ENCODE results near the gene PNMA8B.

PNMA8B gene

DNA sequence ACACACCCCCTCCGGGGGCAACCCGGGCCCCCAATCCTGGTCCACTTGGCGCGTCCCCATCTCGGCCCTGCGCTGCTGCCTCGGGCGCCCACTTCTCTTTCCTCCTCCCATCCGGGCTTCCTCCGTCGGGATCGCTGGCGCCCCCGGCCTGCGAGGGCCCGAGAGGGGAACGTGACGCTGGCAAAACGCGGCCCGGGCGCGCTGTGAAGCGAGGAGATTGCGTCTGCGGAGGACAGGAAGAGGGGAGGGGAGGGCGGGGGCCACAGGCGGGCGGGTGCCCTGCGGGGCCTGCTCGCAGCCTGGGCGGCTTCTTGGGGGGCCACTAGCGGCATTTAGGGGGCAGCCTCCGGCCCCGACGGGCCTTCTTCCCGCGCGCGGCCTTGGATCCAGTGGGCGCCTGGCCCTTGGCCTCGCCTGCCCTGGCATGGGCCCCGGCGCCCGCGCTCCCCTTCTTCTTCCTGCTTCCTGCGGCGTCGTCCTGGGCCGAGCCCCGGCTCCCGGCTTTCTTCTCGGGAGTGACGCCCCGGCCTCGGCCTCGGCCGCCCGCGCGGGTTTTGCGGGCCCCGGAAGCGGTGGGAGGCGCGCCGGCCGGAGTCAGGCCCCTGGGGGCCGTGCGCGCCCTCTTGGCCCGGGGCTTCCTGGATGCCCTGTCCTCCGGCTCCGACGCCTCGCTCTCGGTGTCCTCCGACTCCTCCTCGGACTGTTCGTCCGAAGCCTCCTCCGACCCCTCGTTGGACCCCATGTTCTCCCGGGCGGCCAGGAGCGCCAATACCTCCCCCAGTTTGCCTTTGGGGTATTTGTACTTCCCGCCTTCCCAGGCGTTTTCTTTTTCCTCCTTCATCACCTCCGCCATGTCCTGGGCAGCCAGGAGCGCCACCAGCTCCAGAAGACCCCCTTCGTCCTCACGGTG lies 2.2 kb downstream of the PNMA8B start (continued):
- TF ChIP-seq, protein P1, sequence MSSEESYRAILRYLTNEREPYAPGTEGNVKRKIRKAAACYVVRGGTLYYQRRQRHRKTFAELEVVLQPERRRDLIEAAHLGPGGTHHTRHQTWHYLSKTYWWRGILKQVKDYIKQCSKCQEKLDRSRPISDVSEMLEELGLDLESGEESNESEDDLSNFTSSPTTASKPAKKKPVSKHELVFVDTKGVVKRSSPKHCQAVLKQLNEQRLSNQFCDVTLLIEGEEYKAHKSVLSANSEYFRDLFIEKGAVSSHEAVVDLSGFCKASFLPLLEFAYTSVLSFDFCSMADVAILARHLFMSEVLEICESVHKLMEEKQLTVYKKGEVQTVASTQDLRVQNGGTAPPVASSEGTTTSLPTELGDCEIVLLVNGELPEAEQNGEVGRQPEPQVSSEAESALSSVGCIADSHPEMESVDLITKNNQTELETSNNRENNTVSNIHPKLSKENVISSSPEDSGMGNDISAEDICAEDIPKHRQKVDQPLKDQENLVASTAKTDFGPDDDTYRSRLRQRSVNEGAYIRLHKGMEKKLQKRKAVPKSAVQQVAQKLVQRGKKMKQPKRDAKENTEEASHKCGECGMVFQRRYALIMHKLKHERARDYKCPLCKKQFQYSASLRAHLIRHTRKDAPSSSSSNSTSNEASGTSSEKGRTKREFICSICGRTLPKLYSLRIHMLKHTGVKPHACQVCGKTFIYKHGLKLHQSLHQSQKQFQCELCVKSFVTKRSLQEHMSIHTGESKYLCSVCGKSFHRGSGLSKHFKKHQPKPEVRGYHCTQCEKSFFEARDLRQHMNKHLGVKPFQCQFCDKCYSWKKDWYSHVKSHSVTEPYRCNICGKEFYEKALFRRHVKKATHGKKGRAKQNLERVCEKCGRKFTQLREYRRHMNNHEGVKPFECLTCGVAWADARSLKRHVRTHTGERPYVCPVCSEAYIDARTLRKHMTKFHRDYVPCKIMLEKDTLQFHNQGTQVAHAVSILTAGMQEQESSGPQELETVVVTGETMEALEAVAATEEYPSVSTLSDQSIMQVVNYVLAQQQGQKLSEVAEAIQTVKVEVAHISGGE (tag by site-specific recombination; conservative IDR thresholded peaks at IDR 0.05; ENCODE audit: low read depth), result no peak

DNA sequence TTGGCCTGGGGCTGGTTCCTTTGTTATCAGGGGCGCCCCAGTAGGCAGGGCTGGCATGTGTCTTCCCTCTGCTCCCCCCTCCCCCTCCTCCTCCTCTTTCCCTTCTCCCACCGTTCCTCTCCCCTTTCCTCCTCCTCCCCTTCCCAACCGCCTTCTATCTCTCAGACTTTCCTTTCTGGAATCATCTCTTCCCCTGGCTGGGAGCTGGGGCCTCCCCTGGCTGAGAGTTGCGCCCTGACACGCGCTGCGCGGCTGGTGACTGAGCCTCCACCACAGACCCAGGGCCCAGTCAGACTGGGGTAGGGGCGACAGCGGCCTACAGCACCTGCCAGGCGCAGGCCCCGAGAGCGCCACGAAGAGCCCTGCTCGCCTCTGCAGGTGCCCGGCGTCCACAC lies 2.8 kb downstream of the PNMA8B start:
- H3K4me1 ChIP-seq (ENCODE audit: control insufficient read depth, insufficient read depth, low read length), result 0 out of 2 replicates have a peak, but pooled peaks cover 3% of the 10 kb centered on the region
- ChIA-PET POLR2A (no interaction called here), CTCF (interaction anchor here (0.6 to 0.7 kb wide), 3 partner anchors 21 to 212 kb away, joined by 3 to 4 read pairs (median 4); no protein-coding TSS in a partner anchor)
- no peaks in the 10 kb centered on the region for H3K36me3 ChIP-seq (ENCODE audit: control insufficient read depth in 2 of 2, insufficient read depth in 1 of 2, low read length in 2 of 2)
- no peak overlapping the region for H3K27ac ChIP-seq (ENCODE audit: extremely low read depth, low read depth, low read length)
- H3K4me3 ChIP-seq (ENCODE audit: low read depth, low read length), result no peak overlapping the region
- no peaks in the 10 kb centered on the region for H3K9me3 ChIP-seq (ENCODE audit: control insufficient read depth, insufficient read depth, low read depth, low read length)
- TF ChIP-seq, protein P2, sequence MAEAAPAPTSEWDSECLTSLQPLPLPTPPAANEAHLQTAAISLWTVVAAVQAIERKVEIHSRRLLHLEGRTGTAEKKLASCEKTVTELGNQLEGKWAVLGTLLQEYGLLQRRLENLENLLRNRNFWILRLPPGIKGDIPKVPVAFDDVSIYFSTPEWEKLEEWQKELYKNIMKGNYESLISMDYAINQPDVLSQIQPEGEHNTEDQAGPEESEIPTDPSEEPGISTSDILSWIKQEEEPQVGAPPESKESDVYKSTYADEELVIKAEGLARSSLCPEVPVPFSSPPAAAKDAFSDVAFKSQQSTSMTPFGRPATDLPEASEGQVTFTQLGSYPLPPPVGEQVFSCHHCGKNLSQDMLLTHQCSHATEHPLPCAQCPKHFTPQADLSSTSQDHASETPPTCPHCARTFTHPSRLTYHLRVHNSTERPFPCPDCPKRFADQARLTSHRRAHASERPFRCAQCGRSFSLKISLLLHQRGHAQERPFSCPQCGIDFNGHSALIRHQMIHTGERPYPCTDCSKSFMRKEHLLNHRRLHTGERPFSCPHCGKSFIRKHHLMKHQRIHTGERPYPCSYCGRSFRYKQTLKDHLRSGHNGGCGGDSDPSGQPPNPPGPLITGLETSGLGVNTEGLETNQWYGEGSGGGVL (tag by site-specific recombination; IDR thresholded peaks at IDR 0.05), result peak; percentile 18; the same call in 1 of the 2 replicates
- TF ChIP-seq, protein P3, sequence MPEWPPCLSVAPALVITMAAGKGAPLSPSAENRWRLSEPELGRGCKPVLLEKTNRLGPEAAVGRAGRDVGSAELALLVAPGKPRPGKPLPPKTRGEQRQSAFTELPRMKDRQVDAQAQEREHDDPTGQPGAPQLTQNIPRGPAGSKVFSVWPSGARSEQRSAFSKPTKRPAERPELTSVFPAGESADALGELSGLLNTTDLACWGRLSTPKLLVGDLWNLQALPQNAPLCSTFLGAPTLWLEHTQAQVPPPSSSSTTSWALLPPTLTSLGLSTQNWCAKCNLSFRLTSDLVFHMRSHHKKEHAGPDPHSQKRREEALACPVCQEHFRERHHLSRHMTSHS (tag by site-specific recombination; IDR thresholded peaks at IDR 0.05), result no peak

DNA sequence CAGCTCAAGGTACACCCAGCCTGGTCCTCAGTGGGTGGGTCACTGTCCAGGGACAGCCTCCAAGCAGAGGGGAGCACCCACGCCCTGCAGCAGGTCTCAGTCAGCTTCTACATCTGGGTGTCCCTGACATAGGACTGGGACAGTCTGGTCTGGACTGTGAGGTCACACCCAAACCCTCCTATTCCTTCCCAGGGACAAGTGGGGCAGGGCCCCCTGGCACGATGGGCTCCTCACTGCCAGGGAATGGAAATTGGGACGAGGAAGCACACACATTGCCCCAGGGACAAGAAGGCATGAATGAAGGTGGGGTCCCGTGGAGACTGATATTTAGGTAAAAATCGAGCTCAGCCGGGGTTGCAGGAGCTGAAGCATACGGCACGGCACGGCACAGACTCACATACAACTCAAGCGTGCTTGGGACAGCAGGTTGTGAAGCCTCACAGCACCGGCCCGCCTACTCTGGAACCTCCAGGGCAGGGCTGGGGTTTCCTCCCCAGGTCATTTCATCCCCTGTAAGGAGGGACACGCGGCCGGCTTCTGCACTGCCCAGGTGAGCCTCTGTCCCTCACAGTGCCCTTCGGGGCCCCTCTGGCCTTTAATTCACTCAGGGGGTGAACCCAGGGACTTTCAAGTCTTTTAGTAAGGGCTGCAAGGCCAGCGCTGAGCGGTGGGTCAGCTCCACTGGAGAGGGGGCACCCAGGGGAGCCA lies 3.5 kb downstream of the PNMA8B start:
- no peak overlapping the region for H3K4me3 ChIP-seq (ENCODE audit: low read depth, low read length)
- H3K36me3 ChIP-seq (ENCODE audit: control insufficient read depth in 2 of 2, insufficient read depth in 1 of 2, low read length in 2 of 2), result no peaks in the 10 kb centered on the region
- no peak overlapping the region for H3K27ac ChIP-seq (ENCODE audit: extremely low read depth, low read depth, low read length)
- no peaks in the 10 kb centered on the region for H3K9me3 ChIP-seq (ENCODE audit: control insufficient read depth, insufficient read depth, low read depth, low read length)
- H3K4me1 ChIP-seq (ENCODE audit: control insufficient read depth, insufficient read depth, low read length), result peaks cover 8% of the 10 kb centered on the region; the same call in 1 of the 2 replicates
- TF ChIP-seq ZNF521 (tag by site-specific recombination; IDR thresholded peaks at IDR 0.05) (no peak), ZNF600 (tag by site-specific recombination; IDR thresholded peaks at IDR 0.05) (peak; percentile 68), ZNF140 (tag by site-specific recombination; IDR thresholded peaks at IDR 0.05) (no peak)
- ChIA-PET CTCF (interaction anchor here (0.7 to 3.0 kb wide), 5 partner anchors 28 to 211 kb away, joined by 3 to 11 read pairs (median 3); no protein-coding TSS in a partner anchor), POLR2A (no interaction called here)

DNA sequence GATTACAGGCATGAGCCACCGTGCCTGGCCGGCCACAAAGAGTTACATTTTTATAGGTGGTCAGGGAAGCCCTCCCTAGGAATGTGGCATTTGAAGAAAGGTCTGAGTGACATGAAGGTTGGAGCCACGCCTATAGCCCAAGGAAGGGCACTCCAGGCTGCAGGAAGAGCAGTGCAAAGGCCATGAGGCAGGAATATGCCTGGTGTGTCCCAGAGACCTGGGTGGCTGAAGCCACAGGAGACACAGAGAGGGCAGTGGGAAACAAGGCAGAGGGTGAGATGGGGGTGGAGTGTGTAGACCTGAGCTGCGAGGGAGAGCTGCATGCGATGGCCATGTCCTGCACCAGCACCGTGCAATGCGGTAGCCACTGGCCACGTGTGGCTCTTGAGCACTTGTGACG lies 4.9 kb downstream of the PNMA8B start:
- Histone ChIP-seq H3K9me3 (ENCODE audit: control insufficient read depth, insufficient read depth, low read depth, low read length) (no peaks in the 10 kb centered on the region), H3K4me1 (ENCODE audit: control insufficient read depth, insufficient read depth, low read length) (peaks cover 8% of the 10 kb centered on the region; the same call in 1 of the 2 replicates), H3K4me3 (ENCODE audit: low read depth, low read length) (no peak overlapping the region), H3K36me3 (ENCODE audit: control insufficient read depth in 2 of 2, insufficient read depth in 1 of 2, low read length in 2 of 2) (no peaks in the 10 kb centered on the region), H3K27ac (ENCODE audit: extremely low read depth, low read depth, low read length) (no peak overlapping the region)
- ChIA-PET POLR2A (no interaction called here), CTCF (interaction anchor here (0.8 to 4.0 kb wide), 8 partner anchors 9 to 302 kb away, joined by 3 to 89 read pairs (median 8); no protein-coding TSS in a partner anchor)
- TF ChIP-seq ZNF623 (tag by site-specific recombination; IDR thresholded peaks at IDR 0.05) (peak; percentile 71), ZNF350 (tag by site-specific recombination; IDR thresholded peaks at IDR 0.05) (no peak), ZNF239 (tag by site-specific recombination; IDR thresholded peaks at IDR 0.05) (no peak), GLI4 (tag by site-specific recombination; IDR thresholded peaks at IDR 0.05) (no peak), ZNF366 (tag by site-specific recombination; conservative IDR thresholded peaks at IDR 0.05) (no peak), ZNF624 (tag by site-specific recombination; IDR thresholded peaks at IDR 0.05) (no peak)
- TF ChIP-seq, protein P4, sequence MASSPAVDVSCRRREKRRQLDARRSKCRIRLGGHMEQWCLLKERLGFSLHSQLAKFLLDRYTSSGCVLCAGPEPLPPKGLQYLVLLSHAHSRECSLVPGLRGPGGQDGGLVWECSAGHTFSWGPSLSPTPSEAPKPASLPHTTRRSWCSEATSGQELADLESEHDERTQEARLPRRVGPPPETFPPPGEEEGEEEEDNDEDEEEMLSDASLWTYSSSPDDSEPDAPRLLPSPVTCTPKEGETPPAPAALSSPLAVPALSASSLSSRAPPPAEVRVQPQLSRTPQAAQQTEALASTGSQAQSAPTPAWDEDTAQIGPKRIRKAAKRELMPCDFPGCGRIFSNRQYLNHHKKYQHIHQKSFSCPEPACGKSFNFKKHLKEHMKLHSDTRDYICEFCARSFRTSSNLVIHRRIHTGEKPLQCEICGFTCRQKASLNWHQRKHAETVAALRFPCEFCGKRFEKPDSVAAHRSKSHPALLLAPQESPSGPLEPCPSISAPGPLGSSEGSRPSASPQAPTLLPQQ (tag by site-specific recombination; IDR thresholded peaks at IDR 0.05), result no peak

Data from HEK293 (cell line).